ENCODE measurements around the gene TMEM158. TPM values are rescaled to one million over a fixed set of nuclear protein-coding genes. Genes with fewer than 3 reads are reported as not detected.

TMEM158 gene
- total RNA-seq, 1 donor from 2014 or later = 2.1 TPM

GRCh38 chr3:45179163-45179562 is 46.9 kb downstream of the TMEM158 start:
- no peak overlapping the region for H3K4me3 ChIP-seq
- H3K9me3 ChIP-seq = no peaks in the 10 kb centered on the region
- no peaks in the 10 kb centered on the region for H3K27me3 ChIP-seq
- no peak for TF ChIP-seq CTCF (IDR thresholded peaks at IDR 0.05)
- no peak for ATAC-seq
- H3K27ac ChIP-seq = no peak overlapping the region
- no peaks in the 10 kb centered on the region for H3K36me3 ChIP-seq
- H3K4me1 ChIP-seq = no peaks in the 10 kb centered on the region
- DNase-seq = no peak
- intact Hi-C loops (cut with DNase I) = no loop called here

GRCh38 chr3:45178183-45179023 is 47.7 kb downstream of the TMEM158 start:
- H3K36me3 ChIP-seq = no peaks in the 10 kb centered on the region
- intact Hi-C loops (cut with DNase I) = no loop called here
- no peak for TF ChIP-seq CTCF (IDR thresholded peaks at IDR 0.05)
- no peak for DNase-seq
- no peaks in the 10 kb centered on the region for H3K4me1 ChIP-seq
- no peaks in the 10 kb centered on the region for H3K27me3 ChIP-seq
- H3K9me3 ChIP-seq = no peaks in the 10 kb centered on the region
- no peak overlapping the region for H3K4me3 ChIP-seq
- H3K27ac ChIP-seq = no peak overlapping the region
- ATAC-seq = no peak

- Histone ChIP-seq H3K27ac (no peak overlapping the region), H3K9me3 (no peaks in the 10 kb centered on the region), H3K27me3 (no peaks in the 10 kb centered on the region), H3K4me1 (no peaks in the 10 kb centered on the region), H3K36me3 (no peaks in the 10 kb centered on the region), H3K4me3 (no peak overlapping the region)
- TF ChIP-seq CTCF (IDR thresholded peaks at IDR 0.05) = no peak
- intact Hi-C loops (cut with DNase I) = no loop called here
- ATAC-seq (no peak), DNase-seq (no peak)
Measured at GRCh38 chr3:45176912-45177311, 49.2 kb downstream of the TMEM158 start.

Other genes starting within 250 kb of the TMEM158 start
- 265 TPM for gene CLEC3B, start 200.0 kb downstream of the TMEM158 start, total RNA-seq
- gene CDCP1, start 79.9 kb downstream of the TMEM158 start, total RNA-seq = 19.1 TPM
- 15.5 TPM for gene LARS2, start 162.3 kb upstream of the TMEM158 start, total RNA-seq

Data from upper lobe of right lung (tissue), 1 donor.